HG03139 (cell line): Measurements from ENCODE around the gene ALG1L2.
"Not testable (repeated sequence)": the region's sequence is repeated elsewhere in the genome, so short reads cannot be mapped to it uniquely, and the experiment has no call there.

Experiments
- ATAC-seq: cut with Tn5 transposase; IDR thresholded peaks from one replicate; pipeline ENCODE4 v1.9.1; 2021; ENCODE audit not compliant: unreplicated experiment

The ALG1L2 gene

DNA sequence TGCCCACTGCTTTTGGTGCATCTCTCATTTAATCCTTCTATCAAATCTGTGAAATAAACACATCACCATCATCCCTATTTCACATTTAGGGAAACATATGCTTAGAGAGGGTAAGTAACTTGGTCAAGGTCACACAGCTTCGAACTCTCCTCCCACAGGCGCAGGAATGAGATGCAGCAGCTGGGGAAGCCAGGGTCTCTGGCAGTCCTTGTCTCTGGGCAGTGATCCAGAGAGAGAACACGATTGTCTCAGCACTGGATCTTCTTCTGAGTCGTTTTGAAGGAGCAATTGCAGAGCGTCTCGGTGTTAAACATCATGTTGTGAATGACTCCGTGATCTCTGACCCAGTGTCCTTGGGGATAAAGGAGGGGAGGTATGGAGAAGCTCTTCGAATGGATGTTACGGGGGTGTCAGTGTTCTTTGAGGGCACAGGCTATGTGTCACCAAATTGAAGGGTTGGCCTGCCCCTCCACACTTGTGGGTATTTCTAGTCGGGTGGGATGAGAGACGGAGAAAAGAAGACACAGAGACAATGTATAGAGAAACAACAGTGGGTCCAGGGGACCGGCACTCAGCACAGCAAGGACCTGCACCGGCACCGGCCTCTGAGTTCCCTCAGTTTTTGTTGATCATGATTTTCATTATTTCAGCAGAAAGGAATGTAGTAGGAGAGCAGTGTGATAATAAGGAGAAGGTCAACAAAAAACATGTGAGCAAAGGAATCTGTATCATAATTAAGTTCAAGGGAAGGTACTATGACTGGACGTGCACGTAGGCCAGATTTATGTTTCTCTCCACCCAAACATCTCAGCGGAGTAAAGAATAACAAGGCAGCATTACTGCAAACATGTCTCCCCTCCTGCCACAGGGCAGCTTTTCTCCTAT, 41.5 kb downstream of the ALG1L2 start:
- ATAC-seq = not testable (repeated sequence)

DNA sequence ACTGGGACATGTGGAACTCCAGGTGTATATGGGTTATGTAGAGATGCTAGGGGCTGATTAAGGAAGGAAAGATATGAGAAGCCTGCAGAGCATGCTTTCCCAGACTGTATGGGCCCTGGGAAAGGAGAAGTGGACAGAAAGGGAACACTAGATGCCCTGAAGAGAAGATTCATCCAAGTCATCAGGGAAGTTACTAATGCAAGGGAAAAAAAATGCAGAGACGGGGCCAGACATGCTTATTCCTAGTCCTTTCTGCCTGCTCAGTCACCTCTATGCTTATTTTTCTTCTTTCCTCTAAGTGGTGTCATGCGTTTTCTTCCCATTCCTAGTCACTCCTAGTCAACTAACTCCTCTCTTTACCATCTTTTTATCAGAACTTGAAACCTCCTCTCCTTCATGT, 43.8 kb downstream of the ALG1L2 start:
- not testable (repeated sequence) for ATAC-seq

DNA sequence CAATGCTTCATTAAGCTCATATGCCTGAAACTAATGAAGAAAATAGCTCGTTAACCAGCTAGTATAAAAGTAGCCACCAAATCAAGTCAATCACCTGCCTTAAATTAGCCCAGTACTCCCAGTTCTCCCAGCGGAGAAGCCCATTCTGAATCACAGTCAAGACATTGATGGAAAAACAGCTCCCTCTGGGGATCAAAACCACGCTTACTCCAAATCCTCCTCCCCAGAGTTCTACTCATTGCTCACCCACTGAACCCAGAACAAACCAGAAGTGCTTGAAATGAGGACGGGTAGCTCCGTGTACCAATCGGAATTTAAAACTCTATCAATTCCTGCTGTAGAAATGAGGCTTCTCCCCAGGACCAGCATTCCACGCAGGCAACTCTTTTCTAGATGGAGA, 54.7 kb downstream of the ALG1L2 start:
- not testable (repeated sequence) for ATAC-seq

DNA sequence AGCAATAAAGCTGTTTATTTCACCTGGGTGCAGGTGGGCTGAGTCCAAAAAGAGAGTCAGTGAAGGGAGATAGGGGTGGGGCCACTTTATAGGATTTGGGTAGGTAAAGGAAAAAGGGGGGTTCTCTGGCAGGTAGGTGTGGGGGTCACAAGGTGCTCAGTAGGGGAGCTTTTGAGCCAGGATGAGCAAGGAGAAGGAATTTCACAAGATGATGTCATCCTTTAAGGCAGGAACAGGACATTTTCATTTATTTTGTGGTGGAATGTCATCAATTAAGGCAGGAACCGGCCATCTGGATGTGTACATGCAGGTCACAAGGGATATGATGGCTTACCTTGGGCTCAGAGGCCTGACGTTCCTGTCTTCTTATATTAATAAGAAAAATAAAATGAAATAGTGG, 56.1 kb downstream of the ALG1L2 start:
- not testable (repeated sequence) for ATAC-seq

DNA sequence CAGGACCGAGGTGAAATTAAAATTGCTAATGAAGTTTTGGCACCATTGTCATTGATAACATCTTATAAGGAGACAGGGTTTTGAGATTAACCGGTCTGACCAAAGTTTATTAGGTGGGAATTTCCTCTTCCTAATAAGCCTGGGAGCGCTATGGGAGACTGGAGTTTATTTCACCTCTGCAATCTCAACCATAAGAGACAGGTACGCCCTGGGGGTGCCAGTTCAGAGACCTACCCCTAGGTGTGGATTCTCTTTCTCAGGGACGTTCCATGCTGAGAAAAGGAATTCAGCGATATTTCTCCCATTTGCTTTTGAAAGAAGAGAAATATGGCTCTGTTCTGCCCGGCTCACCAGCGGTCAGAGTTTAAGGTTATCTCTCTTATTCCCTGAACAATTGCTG, 57.4 kb downstream of the ALG1L2 start:
- not testable (repeated sequence) for ATAC-seq

DNA sequence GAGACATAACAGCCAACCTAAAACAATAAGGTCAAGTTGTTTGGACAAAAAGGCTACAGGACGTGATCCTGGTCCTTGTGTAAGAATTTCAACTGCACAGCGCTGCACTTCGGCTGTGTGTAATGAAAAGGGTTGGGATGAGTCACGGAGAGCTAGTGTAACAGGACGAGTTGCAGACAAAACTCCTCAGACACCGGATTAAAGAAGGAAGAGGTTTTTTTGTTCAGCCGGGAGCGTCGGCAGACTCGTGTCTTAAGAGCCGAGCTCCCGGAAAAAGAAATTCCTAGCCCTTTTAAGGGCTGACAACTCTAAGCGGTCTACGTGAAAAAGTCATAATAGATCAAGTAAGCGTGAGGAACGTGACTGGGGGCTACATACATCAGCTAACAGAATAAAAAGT, 59.1 kb downstream of the ALG1L2 start:
- not testable (repeated sequence) for ATAC-seq

DNA sequence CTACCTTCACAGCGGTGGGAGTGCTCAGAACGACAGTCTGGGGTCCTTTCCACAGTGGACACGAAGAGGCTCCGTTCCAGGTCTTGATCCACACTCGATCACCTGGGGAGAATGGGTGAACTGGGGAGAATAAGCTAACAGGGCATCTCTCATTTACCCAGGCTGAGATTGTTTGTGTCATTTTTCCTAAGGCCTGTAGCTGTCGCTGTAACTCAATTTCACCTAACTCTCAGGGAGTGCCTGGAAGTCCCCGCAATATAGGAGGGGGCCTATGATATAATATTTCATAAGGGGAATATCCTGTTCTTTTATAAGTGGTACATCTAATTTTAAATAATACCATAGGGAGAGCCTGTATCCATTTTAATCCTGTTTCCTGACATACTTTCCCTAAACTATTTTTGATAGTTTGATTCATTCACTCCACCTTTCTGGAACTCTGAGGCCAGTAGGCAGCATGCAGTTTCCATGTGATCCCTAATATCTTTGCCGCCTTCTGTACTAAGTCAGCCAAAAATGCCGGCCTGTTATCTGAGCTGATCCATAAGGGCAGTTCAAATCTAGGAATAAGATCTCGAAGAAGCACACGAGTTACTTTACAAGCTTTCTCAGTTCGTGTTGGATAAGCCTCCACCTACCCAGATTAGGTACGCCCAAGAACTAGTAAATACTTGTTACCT, 62.2 kb downstream of the ALG1L2 start:
- ATAC-seq = not testable (repeated sequence)

DNA sequence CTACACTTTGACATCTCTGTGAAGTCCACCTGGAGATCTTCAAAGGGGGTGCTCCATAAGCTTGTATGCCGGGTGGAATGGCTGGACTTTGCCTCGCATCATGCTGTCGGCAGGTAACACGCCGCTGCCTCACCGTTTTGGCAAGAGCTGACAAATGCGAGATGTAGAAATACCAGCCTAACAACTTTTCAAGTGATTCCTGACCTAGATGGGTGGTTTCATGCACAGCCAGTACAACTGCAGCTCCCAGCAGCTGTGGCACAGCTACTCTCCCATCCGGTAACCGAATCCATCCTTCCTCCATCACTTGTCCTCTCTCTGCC, 62.7 kb downstream of the ALG1L2 start:
- ATAC-seq = not testable (repeated sequence)

DNA sequence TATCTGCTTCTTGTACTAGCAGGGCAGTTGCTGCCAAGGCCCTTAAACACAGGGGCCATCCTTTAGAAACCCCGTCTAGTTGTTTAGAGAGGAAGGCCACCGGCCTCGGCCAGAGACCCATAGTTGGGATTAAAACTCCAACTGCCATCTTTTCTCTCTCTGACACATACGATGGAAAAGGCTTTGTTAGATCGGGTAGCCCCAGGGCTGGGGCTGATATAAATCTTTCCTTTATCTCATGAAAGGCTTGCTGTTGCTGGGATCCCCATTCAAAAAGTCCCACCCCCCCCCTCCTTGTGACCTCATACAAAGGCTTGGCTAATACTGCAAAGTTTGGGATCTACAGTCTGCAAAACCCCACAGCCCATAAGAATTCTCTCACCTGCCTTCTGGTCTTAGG, 63.8 kb downstream of the ALG1L2 start:
- ATAC-seq = not testable (repeated sequence)

DNA sequence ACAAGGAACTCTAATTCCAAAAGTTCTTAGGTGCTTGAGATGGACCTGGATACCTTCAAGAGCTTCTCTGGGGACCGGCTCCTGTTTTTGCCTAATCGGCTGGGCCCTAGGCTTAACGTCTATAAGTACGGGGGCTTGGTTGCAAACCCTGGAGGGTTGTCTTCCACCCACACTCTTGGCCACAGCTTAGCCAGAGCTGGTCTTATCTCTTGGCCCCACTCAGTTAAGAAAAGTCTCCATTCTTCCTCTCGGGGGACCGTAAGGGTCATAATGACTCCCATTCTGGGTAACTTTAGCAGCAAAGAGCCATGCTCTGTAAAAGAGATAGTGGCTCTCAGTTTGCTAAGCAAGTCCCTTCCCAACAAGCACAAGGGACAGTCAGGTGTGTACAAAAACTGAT, 64.8 kb downstream of the ALG1L2 start:
- ATAC-seq = not testable (repeated sequence)
